ENCODE results near the gene GRIP1.

GRIP1 gene

GRCh38 chr12:66602483-66603143 is 76.3 kb downstream of the GRIP1 start:
- DNase-seq (ENCODE audit: low read depth in 2 of 2) = no peak

- no peak for DNase-seq (ENCODE audit: low read depth in 2 of 2)
These were observed 78.0 kb downstream of the GRIP1 start for GRCh38 chr12:66600903-66601302.

- DNase-seq (ENCODE audit: low read depth in 2 of 2) = no peak
These were observed 79.1 kb downstream of the GRIP1 start for GRCh38 chr12:66599816-66600215.

GRCh38 chr12:66598608-66599007 is 80.3 kb downstream of the GRIP1 start:
- no peak for DNase-seq (ENCODE audit: low read depth in 2 of 2)

GRCh38 chr12:66598079-66598478 is 80.8 kb downstream of the GRIP1 start:
- DNase-seq (ENCODE audit: low read depth in 2 of 2) = no peak

- no peak for DNase-seq (ENCODE audit: low read depth in 2 of 2)
These were observed 82.7 kb downstream of the GRIP1 start for GRCh38 chr12:66596199-66596598.

- no peak for DNase-seq (ENCODE audit: low read depth in 2 of 2)
These were observed 84.2 kb downstream of the GRIP1 start for GRCh38 chr12:66594688-66595087.

- DNase-seq (ENCODE audit: low read depth in 2 of 2) = no peak
These were observed 88.4 kb downstream of the GRIP1 start for GRCh38 chr12:66590275-66590985.

- no peak for DNase-seq (ENCODE audit: low read depth in 2 of 2)
These were observed 89.8 kb downstream of the GRIP1 start for GRCh38 chr12:66589095-66589494.

GRCh38 chr12:66587912-66588311 is 91.0 kb downstream of the GRIP1 start:
- DNase-seq (ENCODE audit: low read depth in 2 of 2) = no peak

GRCh38 chr12:66584673-66585072 is 94.2 kb downstream of the GRIP1 start:
- no peak for DNase-seq (ENCODE audit: low read depth in 2 of 2)

- DNase-seq (ENCODE audit: low read depth in 2 of 2) = no peak
These were observed 105.3 kb downstream of the GRIP1 start for GRCh38 chr12:66573605-66574004.

- no peak for DNase-seq (ENCODE audit: low read depth in 2 of 2)
These were observed 106.0 kb downstream of the GRIP1 start for GRCh38 chr12:66572845-66573244.

GRCh38 chr12:66571361-66571915 is 107.4 kb downstream of the GRIP1 start:
- DNase-seq (ENCODE audit: low read depth in 2 of 2) = no peak

- DNase-seq (ENCODE audit: low read depth in 2 of 2) = no peak
These were observed 115.7 kb downstream of the GRIP1 start for GRCh38 chr12:66563220-66563619.

GRCh38 chr12:66555113-66555512 is 123.8 kb downstream of the GRIP1 start:
- DNase-seq (ENCODE audit: low read depth in 2 of 2) = no peak

GRCh38 chr12:66552716-66553115 is 126.2 kb downstream of the GRIP1 start:
- no peak for DNase-seq (ENCODE audit: low read depth in 2 of 2)

- no peak for DNase-seq (ENCODE audit: low read depth in 2 of 2)
These were observed 128.2 kb downstream of the GRIP1 start for GRCh38 chr12:66550626-66551025.

GRCh38 chr12:66549050-66549389 is 129.9 kb downstream of the GRIP1 start:
- no peak for DNase-seq (ENCODE audit: low read depth in 2 of 2)

- no peak for DNase-seq (ENCODE audit: low read depth in 2 of 2)
These were observed 130.4 kb downstream of the GRIP1 start for GRCh38 chr12:66548338-66549049.

GRCh38 chr12:66541426-66541825 is 137.4 kb downstream of the GRIP1 start:
- DNase-seq (ENCODE audit: low read depth in 2 of 2) = no peak

GRCh38 chr12:66539431-66539830 is 139.4 kb downstream of the GRIP1 start:
- DNase-seq (ENCODE audit: low read depth in 2 of 2) = no peak

GRCh38 chr12:66538970-66539369 is 139.9 kb downstream of the GRIP1 start:
- no peak for DNase-seq (ENCODE audit: low read depth in 2 of 2)
